ENCODE data around the gene HECW1. TPM values are rescaled to one million over a fixed set of nuclear protein-coding genes. Genes with fewer than 3 reads are reported as not detected.

Gene HECW1
- total RNA-seq, 1 donor from 2014 or later = 0.15 TPM

DNA sequence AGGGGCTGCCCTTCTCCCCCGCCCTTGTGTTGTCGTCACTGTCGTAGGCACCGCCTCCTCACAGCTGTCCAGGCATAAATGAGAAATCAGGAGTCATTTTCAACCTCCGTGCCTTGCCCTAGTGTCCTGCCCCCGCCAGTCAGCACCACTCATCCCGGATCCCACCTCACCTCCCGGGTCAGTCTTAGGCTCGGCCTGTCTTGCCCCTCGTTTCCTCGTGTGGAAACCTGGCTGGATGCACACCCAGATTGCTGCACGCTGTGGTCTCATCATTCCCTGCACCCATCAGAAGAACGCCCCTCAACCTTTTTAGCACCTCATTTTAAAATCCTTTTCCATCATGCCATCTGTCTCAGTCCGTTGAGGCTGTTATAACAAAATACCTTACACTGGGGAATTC, 213.1 kb downstream of the HECW1 start:
- TF ChIP-seq, protein P1, sequence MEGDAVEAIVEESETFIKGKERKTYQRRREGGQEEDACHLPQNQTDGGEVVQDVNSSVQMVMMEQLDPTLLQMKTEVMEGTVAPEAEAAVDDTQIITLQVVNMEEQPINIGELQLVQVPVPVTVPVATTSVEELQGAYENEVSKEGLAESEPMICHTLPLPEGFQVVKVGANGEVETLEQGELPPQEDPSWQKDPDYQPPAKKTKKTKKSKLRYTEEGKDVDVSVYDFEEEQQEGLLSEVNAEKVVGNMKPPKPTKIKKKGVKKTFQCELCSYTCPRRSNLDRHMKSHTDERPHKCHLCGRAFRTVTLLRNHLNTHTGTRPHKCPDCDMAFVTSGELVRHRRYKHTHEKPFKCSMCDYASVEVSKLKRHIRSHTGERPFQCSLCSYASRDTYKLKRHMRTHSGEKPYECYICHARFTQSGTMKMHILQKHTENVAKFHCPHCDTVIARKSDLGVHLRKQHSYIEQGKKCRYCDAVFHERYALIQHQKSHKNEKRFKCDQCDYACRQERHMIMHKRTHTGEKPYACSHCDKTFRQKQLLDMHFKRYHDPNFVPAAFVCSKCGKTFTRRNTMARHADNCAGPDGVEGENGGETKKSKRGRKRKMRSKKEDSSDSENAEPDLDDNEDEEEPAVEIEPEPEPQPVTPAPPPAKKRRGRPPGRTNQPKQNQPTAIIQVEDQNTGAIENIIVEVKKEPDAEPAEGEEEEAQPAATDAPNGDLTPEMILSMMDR (IDR thresholded peaks at IDR 0.05; ENCODE audit: unreplicated experiment) = no peak
- Mint-ChIP-seq H3K4me3 (ENCODE audit: unreplicated experiment) (no peak overlapping the region), H3K4me1 (ENCODE audit: unreplicated experiment) (no peaks in the 10 kb centered on the region), H3K9me3 (ENCODE audit: unreplicated experiment) (no peaks in the 10 kb centered on the region), H3K27ac (ENCODE audit: unreplicated experiment) (no peak overlapping the region), H3K27me3 (ENCODE audit: unreplicated experiment) (peaks cover 4% of the 10 kb centered on the region), H3K36me3 (ENCODE audit: low read depth, unreplicated experiment) (no peaks in the 10 kb centered on the region)
- no peak for DNase-seq (ENCODE audit: low spot score)

DNA sequence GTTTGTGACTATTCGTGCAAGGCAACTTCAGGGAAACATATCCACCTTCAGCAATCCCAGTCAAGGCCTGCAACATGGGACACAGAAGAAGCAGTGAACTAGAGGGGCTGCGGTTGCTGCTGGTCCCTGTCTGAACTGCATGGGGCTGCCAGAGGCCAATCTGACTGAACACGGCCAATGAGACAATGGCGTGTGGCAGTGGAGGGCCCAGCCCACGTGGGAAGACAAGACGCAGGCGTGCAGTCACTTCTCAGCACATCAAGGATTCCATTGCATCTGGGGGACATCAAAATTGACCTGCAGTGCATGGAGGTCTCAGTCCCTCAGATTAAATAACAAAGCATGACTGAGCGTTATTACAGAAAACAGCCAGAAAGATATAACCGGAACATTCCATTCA, 215.9 kb downstream of the HECW1 start:
- Mint-ChIP-seq H3K36me3 (ENCODE audit: low read depth, unreplicated experiment) (no peaks in the 10 kb centered on the region), H3K27ac (ENCODE audit: unreplicated experiment) (no peak overlapping the region), H3K4me3 (ENCODE audit: unreplicated experiment) (no peak overlapping the region), H3K27me3 (ENCODE audit: unreplicated experiment) (peaks cover 8% of the 10 kb centered on the region), H3K9me3 (ENCODE audit: unreplicated experiment) (no peaks in the 10 kb centered on the region), H3K4me1 (ENCODE audit: unreplicated experiment) (no peaks in the 10 kb centered on the region)
- TF ChIP-seq, protein P1 (IDR thresholded peaks at IDR 0.05; ENCODE audit: unreplicated experiment) = no peak
- no peak for DNase-seq (ENCODE audit: low spot score)

DNA sequence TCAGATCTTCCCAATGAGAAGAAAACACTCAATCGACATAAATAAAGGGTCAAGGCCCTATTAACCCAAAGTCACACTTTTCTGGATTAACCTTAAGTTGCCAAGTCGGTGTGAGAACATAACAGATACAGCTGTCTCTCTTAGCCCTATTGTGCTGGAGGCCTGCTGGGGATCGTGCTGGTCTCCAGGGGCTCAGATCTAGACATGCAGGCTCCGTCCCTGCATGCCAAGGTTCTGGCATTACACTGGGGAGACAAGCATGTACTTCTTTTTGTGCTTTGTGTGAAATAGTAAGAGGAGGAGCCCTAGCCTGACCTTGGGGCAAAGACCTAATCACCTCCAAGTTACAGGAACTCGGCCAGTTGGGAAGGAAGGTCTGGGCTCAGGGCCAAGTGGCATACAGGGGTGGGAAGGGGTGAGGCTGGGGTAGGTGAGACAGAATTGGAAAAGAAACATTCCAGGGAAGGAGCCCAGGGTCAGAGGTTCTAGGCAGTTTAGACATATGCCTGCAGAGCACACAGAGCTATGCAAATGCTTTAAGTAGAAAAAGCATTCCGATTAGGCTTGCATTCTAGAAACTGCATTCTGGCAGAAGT, 216.4 kb downstream of the HECW1 start:
- Mint-ChIP-seq H3K36me3 (ENCODE audit: low read depth, unreplicated experiment) (no peaks in the 10 kb centered on the region), H3K27me3 (ENCODE audit: unreplicated experiment) (peaks cover 8% of the 10 kb centered on the region), H3K27ac (ENCODE audit: unreplicated experiment) (no peak overlapping the region), H3K4me3 (ENCODE audit: unreplicated experiment) (no peak overlapping the region), H3K9me3 (ENCODE audit: unreplicated experiment) (no peaks in the 10 kb centered on the region), H3K4me1 (ENCODE audit: unreplicated experiment) (no peaks in the 10 kb centered on the region)
- TF ChIP-seq, protein P1 (IDR thresholded peaks at IDR 0.05; ENCODE audit: unreplicated experiment) = no peak
- DNase-seq (ENCODE audit: low spot score) = no peak

DNA sequence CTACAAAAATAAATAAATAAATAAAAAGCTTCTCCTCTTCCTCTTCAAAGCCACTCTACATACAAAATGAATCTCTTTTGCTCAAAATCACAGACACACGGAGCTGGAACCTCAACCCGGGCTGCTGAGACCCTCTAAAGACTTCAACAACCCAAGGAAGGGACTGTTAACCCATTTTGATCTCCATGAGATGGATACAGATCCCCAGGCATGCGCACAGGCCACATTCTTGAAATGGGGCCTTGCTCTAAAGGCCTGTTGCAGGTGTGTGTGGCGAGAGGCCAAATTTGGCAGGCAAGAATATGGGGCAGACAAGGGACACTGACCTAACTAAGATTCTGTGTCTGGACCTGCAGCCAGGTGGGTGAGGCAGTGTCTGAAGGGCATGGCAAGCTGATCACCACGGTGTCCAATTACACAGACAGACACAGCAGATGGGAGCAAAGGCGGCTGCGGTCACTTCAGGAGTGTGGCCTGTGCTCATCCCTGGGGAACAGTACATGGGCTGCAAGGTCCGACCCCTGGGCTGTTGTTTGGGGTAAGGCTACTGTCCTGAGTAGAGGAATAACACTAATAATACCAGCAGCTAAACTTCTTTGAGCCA, 219.8 kb downstream of the HECW1 start:
- H3K27ac Mint-ChIP-seq (ENCODE audit: unreplicated experiment) = no peak overlapping the region
- TF ChIP-seq, protein P1 (IDR thresholded peaks at IDR 0.05; ENCODE audit: unreplicated experiment) = no peak
- H3K4me1 Mint-ChIP-seq (ENCODE audit: unreplicated experiment) = no peaks in the 10 kb centered on the region
- no peak overlapping the region for H3K4me3 Mint-ChIP-seq (ENCODE audit: unreplicated experiment)
- H3K27me3 Mint-ChIP-seq (ENCODE audit: unreplicated experiment) = peaks cover 8% of the 10 kb centered on the region
- no peaks in the 10 kb centered on the region for H3K9me3 Mint-ChIP-seq (ENCODE audit: unreplicated experiment)
- H3K36me3 Mint-ChIP-seq (ENCODE audit: low read depth, unreplicated experiment) = no peaks in the 10 kb centered on the region
- DNase-seq (ENCODE audit: low spot score) = no peak

DNA sequence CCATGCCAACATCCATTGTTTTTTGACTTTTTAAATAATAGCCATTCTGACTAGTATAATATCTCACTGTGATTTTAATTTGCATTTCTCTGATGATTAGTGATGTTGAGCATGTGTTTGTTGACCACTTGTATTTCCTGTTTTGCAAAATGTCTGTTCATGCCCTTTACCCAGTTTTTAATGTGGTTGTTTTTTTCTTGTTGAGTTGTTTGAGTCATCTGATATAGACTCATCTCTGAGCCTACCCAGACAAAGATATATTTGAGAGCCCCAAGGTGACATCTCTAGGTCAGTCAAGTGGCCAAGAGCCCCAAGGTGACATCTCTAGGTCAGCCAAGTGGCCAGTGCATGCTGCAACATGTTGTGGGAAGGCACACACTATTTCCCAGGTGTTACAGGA, 224.7 kb downstream of the HECW1 start:
- Mint-ChIP-seq H3K27ac (ENCODE audit: unreplicated experiment) (no peak overlapping the region), H3K36me3 (ENCODE audit: low read depth, unreplicated experiment) (no peaks in the 10 kb centered on the region), H3K4me3 (ENCODE audit: unreplicated experiment) (no peak overlapping the region), H3K9me3 (ENCODE audit: unreplicated experiment) (no peaks in the 10 kb centered on the region), H3K27me3 (ENCODE audit: unreplicated experiment) (no peaks in the 10 kb centered on the region), H3K4me1 (ENCODE audit: unreplicated experiment) (no peaks in the 10 kb centered on the region)
- DNase-seq (ENCODE audit: low spot score) = no peak
- TF ChIP-seq, protein P1 (IDR thresholded peaks at IDR 0.05; ENCODE audit: unreplicated experiment) = no peak
